ENCODE data around the gene AUTS2.

The AUTS2 gene

DNA sequence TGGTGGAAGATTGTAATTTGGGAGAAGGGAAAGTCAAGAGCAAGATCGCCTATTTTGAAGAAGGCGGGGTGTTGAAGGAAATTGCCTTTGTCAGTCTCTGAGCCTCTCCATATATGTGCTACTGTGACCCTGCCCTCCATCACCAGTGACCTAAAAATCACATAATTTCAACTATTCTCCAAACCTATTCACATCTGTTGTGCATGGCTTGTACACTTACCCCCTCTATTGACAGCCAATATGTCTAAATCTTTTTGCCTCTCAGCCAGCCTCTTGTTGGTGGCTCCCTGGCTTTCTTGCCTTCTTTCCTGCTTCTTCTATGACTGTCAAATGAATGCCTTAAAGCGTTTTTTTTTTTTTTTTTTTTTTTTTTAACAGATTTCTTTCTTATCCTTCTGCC, 295.6 kb downstream of the AUTS2 start:
- no peak for DNase-seq (ENCODE audit: low read depth)

DNA sequence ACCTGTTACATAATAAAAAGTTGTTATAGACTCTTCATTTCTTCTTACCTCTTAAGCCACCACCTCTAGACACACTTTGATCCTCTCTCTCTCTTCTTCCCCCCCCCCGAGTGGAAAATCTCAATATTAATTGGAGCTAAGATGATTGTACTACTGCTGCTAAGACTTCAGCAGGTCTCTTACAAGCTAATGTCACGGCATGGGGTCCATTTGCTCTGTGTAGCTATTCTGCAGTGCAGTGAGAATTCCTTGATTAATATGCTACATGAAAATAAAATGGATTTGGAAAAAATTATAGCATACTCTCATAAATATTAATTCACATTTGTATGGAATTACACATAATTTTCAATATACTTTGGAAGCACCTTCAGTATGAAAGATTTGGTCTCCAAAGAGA, 297.2 kb downstream of the AUTS2 start:
- no peak for DNase-seq (ENCODE audit: low read depth)

DNA sequence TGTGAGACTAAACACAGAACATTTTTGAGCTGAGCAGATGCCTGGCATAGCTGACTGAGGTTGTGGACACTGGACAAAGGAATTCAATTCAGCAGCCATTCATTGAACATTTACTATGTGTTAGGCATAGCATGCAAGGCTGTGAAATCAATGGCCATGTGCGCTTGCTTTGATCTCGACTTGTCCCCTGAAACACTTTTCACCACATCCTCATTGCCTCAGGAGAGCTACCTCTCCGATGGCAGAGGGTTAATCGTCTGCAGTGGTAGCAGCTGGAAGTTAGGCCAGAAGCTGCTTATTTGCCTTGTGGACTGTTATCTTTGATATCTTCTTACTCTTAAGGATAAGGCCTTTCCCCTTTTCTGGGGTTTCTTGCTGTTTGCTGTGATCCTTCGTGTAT, 297.8 kb downstream of the AUTS2 start:
- DNase-seq (ENCODE audit: low read depth), result no peak

DNA sequence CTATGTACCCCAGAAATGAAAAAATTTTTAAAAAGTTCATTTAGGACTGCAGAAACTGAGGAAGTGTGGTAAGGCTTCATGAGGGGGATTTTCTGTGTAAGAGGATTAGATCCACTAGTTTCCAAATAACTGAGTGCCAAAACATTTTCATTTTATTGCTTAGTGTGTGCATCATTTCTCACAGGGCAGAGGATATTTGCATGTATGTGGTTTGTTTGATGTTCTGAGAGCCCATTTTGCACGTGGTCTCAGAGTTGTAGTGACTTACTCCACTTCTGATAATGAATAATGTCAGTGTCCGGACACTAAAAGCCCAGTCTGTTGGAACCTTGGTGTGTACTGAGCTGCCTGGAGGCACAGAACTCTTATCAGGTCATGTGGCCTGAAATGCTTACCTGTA, 299.9 kb downstream of the AUTS2 start:
- DNase-seq (ENCODE audit: low read depth), result no peak

DNA sequence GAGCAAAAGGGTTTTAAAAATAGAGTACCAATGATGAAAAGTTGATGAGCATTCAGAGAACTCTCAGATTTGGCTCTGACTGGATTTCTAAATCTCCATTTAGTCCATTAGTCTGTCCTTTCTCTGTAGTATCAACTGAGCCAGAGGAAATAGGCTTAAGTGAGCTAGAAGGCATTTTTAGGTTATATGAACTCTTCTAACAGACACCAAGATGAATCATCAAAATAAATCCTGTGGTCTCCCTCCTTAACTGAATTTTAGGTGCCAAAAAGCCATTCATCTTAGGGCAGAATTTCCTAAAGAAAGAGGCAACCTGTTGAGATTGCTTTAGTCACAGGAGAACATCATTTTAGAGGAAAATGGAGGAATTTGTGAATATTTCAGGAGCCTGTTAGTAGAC, 305.1 kb downstream of the AUTS2 start:
- no peak for DNase-seq (ENCODE audit: low read depth)

DNA sequence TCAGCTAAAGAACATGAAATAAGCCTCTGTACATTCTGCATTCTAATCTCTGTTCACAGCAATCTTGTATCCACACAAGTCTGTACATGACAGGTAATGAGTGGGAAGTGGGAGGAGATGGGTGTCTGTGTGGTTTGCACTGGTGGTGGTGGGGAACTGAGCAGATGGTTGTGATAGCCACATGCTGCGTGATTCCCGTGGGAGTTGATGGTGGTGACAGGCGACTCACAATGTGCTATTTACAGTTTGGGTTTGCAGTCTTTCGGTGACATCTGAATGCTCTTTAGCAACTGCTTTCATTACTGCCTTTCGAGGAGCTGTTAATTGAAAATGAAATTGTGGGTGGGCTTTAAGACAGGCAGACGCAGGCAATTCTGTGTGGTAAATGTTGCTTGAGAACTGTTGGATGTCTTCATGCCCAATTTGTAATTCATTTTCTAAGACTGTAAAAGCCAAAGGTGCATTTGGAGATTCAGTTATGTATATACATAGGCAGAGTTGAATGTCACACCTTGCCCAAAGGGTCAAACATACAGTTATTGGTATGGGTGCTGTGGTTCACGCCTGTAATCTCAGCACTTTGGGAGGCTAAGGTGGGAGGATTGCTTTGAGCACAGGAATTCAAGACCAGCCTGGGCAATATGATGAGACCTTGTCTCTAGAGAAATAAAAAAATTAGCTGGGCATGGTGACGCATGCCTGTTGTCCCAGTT, 308.2 kb downstream of the AUTS2 start:
- no peak for DNase-seq (ENCODE audit: low read depth)

DNA sequence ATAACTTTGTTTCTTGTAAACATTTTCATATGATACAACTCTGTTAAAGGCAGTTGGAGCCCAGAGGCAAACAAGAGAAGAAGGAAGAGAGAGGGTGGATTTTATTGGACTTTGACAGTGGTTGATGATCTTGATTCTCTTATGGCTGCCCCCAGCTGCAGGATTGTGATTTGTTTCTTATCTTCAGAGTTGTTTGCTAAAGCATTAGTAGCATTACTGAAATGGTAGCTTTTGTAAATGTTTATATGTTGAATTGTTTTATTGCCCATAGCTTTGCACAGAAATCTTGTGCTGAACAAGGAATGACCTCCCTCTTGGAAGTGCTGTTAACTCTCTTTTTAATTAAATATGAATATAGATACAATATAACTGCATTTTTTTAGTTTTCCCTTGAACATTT, 309.4 kb downstream of the AUTS2 start:
- DNase-seq (ENCODE audit: low read depth), result no peak

DNA sequence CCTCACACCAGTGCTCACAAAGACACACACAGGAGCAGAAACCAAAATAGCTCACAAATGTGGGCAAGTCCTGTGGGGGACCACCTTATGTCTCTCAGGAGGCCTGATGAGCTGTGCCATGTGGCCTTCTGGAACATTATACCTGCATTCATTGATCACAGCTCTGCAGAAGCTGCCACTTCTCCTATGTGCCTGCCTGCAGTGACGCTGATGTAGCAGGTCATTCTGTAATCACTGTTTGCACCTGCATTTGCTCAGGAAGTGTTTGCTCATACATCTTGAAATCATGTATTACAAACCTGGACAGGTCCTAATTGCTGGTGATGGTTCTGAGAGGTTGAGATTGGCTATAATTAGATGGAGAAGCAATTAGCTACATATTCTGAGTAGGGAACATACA, 310.2 kb downstream of the AUTS2 start:
- no peak for DNase-seq (ENCODE audit: low read depth)

DNA sequence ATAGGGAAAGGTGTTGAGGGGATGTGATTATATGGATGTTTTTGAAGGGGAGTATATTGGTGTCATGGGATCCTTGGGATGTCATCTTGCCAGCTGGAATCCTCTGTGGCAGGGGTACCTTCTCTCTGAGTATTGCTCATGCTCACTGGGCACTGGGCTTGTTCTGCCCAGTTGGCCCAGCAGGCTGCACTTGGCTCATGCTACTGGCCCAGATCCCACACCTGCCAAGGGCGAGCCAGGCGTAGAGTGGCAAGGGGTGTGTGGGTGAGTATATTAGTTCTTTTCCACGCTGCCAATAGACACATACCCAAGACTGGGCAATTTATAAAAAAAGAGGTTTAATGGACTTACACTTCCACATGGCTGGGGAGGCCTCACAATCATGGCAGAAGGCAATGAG, 311.9 kb downstream of the AUTS2 start:
- no peak for DNase-seq (ENCODE audit: low read depth)

DNA sequence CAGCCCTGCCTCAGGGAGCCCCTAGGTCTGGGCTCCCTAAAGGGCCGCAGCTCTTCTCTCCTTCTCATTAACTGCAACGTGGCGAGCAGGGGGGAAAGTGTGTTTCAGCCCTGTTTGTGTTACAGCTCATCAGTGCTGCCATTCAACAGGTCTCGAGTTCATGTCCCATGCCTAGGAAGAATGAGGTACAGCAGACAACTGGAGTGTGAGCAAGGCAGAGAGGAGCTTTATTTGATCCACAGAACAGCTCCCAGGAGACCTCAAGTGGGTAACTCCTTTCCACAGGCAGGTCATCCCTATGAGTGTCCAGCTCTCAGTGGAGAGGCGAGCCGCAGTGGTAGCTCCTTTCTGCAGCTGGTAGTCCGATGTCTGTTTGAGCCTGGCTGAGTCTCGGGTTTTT, 313.1 kb downstream of the AUTS2 start:
- DNase-seq (ENCODE audit: low read depth), result no peak

DNA sequence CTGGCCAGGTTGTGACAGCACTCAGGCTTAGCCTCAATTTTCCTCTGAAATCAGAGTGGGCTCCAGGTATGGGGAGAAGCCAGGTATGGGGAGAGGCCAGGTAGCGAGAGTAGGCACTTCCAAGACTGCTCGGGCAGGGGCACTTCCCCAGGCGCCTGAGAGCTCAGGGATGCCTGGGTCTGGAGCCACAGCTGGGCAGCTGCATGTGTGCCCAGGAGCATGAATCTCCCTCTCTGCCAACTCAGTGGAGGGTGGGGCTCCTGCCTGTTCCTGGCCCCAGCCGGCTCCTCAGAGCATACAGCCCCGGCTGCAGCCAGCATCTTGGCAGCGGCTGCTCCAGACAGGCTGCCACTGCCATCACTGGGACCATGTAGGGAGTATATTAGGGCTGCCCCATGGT, 313.9 kb downstream of the AUTS2 start:
- DNase-seq (ENCODE audit: low read depth), result no peak

DNA sequence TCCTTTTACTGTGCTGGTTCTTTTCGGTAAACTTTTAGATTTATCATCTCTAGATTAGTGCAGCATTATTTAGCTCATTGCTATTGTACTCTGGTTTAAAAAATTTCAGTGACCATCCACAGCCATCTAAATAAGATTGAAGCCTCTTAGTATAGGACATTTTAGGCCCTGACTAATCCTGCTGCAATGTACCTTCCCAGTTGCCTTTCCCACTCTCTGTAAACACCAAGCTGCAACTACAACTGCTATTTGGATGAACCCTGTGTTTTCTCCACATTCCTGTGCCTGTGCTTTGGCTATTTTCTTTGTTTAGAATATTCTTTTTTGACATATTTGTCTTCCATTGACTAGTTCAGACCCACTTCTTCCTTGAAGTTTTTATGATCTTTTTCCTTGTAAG, 314.6 kb downstream of the AUTS2 start:
- no peak for DNase-seq (ENCODE audit: low read depth)

DNA sequence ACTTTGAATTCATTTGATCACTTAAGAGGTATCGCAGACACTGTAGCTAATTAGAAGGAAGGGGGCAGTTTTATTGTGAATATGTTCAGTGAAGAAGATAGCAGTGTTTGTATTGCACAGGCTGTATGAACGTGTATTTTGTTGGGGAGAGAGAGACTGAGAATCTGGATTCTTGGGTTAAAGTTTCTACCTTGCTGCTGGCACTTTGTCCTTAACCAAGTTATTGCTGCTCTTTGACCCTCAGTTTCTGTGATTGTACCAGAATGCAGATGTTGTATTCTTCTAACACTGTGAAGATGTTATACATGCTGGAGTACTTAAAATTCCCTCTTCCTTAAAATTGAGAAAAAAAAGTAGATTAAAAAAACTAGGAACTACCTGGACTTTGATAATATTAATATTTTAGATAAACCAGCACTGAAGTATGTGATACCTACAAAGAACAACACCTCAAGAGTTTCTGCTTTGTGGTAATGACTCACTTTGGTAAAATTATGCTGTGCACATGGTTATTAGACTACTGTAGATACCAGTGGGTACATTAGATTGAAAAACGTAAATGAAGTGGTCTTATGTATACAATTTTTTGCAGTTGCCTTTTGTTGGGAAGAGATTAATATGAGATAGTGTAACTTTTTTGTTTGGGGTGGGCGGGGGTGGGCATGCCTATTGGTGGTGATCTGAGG, 321.3 kb downstream of the AUTS2 start:
- DNase-seq (ENCODE audit: low read depth), result no peak

DNA sequence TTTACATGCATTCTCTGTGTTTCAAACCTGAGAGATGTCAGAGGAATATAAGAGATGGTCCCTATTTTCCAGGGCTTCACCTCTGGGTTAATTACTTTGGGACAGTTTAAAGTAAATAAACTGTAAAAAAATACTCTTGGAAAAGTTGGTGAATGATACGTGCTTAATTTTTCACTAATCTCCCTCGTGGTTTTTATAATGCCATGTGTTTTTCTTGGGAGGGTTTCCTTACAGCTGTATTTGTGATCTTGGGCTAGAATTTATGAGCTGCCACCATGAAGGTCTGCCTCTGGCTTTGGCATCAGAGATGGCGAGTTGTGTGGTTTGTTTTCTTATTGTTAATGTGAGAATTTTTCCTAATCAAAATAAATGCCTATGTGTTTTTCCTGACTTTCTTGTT, 322.5 kb downstream of the AUTS2 start:
- no peak for DNase-seq (ENCODE audit: low read depth)

DNA sequence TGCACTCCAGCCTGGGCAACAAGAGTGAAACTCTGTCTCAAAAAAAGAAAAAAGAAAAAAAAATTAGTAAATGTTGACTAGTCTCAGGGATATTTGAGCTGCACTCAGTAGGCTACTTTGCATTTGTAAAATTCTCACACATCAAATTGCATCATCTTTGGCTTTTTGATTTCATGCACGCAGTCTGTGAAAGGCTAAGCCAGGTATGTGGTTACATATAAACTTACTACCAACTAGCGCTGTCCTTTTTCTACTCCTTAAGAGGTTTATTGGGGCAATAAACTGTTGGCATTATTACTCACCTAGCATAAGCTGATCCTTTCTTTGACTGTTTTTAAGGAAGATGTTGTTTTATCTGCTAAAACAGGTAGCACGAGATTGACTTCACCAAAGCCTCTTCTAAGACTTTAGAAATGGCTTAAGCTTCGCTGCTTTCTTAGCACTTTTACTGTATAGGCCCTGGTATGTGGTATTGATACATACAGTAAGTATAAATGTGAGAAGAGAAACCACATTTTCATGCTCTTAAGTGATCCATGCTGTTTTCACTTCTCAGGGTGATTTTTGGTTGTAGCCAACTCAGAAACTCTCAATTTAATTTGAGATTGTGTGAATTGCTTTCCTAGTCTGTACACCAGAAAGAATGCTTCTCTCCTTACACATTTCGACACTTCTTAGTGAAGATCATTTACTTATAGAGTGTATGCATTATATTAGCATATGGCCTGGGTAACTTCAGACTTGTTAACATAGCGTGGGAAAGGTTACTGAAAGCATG, 323.9 kb downstream of the AUTS2 start:
- no peak for DNase-seq (ENCODE audit: low read depth)

DNA sequence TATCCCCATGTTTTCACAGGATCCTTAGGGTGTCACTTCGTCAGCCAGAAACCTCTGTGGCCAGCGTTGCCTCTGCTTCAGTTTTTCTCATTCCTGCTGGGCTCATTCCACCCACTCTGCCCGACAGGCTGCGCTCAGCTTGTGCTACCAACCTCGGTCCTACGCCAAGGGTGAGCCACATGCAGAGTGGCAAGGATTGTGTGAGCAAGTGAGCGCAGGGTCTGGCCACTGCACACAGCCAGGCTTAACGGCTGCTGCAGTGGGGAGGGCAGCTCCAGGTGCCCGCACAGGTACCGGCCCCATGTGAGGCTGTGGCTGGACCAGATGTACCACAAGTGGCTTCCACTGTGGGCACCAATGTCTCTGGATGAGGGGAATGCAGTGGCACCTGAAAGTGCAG, 329.2 kb downstream of the AUTS2 start:
- DNase-seq (ENCODE audit: low read depth), result no peak

DNA sequence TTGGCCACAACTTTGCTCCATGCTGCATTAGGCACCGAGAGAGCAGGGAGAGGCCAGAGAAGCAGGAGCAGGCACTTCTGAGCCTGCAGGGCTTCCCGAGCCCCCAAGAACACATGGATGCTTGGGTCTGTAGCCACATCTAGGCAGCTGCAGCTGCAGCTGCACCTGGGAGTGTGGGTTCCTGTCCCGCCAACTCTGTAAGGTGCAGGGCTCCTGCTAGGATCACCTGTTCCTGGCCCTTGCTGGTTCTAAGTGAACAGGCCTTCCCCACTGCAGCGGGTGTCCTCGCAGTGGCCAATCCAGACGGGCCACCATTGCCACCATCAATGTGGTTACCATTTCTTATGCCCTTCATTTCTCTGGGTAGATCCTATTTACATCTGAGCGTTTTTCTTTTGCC, 330.3 kb downstream of the AUTS2 start:
- no peak for DNase-seq (ENCODE audit: low read depth)

DNA sequence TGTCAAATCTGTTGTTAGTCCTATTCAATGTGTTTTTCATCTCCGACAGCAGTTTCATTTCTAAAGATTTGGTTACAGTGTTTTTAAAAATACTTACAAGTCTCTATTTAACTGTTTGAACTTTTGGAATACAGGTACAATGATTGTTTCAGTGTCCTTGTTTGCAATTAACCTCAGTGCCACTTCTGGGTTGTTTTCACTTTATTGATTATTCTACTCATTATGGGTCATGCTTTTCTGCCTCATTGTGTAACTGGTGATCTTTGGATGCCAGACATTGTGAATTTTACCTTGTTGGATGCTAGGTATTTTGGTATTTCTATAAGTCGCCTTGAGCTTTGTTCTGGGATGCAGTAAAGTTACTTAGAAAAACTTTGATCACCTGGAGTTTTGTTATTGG, 331.3 kb downstream of the AUTS2 start:
- no peak for DNase-seq (ENCODE audit: low read depth)

DNA sequence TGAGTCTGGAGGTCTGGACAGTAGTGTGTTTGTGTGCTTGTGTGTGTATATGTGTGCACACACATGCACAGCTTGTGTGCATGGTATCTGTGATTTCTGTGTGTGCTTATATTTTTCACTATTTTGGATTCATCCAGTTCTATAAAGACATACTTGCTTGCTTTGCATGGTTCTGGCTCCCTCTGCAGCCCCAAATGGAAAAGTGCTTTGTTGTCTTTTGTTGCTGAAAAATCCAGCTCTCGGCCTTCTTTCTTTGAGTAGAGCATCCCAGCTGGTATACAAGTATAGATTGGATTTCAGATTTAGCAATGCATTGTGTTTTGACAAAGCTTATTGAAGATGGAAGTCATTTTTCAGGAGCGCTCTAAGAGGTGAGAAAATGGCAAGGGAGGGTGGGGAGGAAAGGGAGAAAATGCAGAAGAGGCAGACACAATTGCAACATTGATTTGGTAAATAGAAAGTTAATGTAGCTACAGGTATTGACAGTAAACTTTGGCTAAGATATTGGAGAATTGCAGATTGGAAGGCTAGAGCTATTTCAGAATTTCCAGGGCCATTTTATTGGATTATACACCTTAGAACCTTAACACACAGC, 333.9 kb downstream of the AUTS2 start:
- no peak for DNase-seq (ENCODE audit: low read depth)

DNA sequence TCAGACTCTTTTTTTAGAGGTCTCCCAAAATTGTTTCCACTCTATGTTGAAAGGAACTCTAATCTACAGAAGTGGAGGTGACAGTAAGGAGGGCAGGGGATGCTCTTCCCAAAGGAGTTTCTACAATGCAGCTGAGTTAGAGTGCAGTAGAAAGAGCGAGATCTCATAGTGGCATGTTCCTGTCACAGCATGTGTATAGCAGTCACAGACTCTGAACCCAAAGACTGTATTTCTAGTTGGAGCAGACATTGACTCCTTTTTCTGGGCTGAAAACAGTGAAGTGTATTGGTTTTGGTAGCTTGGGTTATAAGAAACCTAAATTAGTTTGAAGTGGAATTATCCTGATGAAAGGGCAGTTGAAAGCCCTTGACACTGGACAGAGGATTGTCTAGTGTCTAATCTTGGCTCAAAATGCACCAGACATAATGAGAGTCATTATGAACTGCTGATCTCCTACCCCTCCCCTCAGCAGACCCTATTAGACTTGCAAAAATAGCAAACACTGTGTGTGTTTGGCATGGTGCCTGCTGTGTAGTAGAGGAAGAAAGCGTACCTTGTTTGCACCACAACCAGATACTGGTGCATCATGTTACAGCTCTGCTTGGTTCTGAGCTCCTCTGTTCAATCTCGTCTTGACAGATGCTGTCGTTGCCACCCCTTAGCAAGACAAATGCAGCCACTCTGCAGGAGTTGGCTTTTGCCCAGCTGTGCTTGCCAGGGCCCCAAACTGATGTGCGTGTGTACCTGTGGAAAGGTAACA, 336.0 kb downstream of the AUTS2 start:
- DNase-seq (ENCODE audit: low read depth), result no peak

DNA sequence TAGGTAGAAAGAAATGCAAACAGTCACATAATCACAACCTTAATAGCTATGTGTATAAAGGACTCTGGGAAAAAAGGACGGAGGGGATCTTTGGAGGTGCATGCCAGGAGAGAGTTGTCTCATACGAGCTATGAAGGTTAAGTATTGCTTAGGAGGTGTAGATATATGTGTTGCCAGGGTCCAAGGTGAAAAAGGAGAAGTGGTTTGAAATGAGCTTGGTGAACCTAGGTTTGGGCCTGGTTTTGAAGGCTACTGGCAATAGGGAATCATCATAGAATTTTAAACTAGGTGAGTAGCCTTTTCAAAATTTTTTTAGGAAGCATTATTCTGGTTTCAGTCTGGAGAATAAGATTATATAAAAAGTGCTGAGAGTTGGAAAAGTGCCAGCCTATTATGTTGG, 336.8 kb downstream of the AUTS2 start:
- DNase-seq (ENCODE audit: low read depth), result no peak

DNA sequence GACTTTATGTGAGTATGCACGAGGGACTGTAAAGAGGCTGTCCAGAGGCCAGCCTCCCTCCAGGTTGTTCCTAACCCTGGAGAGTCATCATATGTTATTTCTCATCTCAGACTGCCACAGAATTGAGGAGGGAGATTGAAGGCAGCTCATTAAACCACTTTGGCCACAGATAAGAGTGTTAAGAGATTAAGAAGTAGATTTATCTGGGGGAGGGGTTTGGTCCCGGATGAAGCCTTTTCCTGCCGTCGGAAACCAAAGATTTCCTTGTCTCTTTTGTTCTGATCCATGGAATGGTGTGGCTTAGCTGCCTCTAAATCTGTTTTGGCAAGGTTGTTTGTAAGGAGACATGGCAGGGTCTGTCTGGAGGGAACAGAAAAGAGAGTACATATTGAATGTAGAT, 338.8 kb downstream of the AUTS2 start:
- DNase-seq (ENCODE audit: low read depth), result no peak

Measured in CMK (cell line).